Activated naive CD8-positive, alpha-beta T cell treated with anti-CD3 and anti-CD28 coated beads for 36 hours (primary cell): ENCODE measurements around the gene TRIM64. TPM values are rescaled to one million over a fixed set of nuclear protein-coding genes. Genes with fewer than 3 reads are reported as not detected.
"Not testable (repeated sequence)": the region's sequence is repeated elsewhere in the genome, so short reads cannot be mapped to it uniquely, and the experiment has no call there.

Source experiments
- DNase-seq: peaks from one replicate; pipeline ENCODE4 v3.0.0; 2021
- H3K27ac Mint-ChIP-seq: one replicate; pipeline ENCODE4 v1.8.0; 2022; ENCODE audit warnings: mild to moderate bottlenecking, moderate library complexity, mixed read lengths
- H3K27me3 Mint-ChIP-seq: one replicate; pipeline ENCODE4 v1.8.0; 2022; ENCODE audit warnings: mild to moderate bottlenecking, mixed read lengths
- H3K36me3 Mint-ChIP-seq: one replicate; pipeline ENCODE4 v1.8.0; 2021; ENCODE audit warnings: mild to moderate bottlenecking, mixed read lengths
- H3K4me1 Mint-ChIP-seq: one replicate; pipeline ENCODE4 v1.8.0; 2021; ENCODE audit warnings: mixed read lengths
- H3K4me3 Mint-ChIP-seq: one replicate; pipeline ENCODE4 v1.8.0; 2022; ENCODE audit warnings: mild to moderate bottlenecking, moderate library complexity, mixed read lengths
- H3K9me3 Mint-ChIP-seq: one replicate; pipeline ENCODE4 v1.8.0; 2022; ENCODE audit warnings: mixed read lengths
- total RNA-seq, 2 experiments: library from RNA; stranded (reverse); gene quantifications; one replicate each; pipeline ENCODE4 v1.2.3, GENCODE V29; 2021

TRIM64 gene
- total RNA-seq: not detected

GRCh38 chr11:89965737-89966136, at the start of gene TRIM64:
Gene TRIM64 (plus strand): TSS chr11:89966037. CDS start chr11:89968504, 2,467 bp downstream.
- H3K4me1 Mint-ChIP-seq: not testable (repeated sequence)

GRCh38 chr11:89922195-89922660, 43.6 kb upstream of the TRIM64 start, which contains the start of gene TRIM49D1:
Gene TRIM49D1 (minus strand): TSS chr11:89922245. CDS start chr11:89917710, 4,535 bp downstream.
- Mint-ChIP-seq H3K27me3 (no peaks in the 10 kb centered on the region), H3K9me3 (no peaks in the 10 kb centered on the region), H3K4me3 (no peak within 1 kb of the TSS), H3K4me1 (no peaks in the 10 kb centered on the region), H3K27ac (no peak within 1 kb of the TSS), H3K36me3 (no peaks in the 10 kb centered on the region)
- DNase-seq: no peak

More at GRCh38 chr11:89965737-89966136, at the start of gene TRIM64:
- H3K4me3 Mint-ChIP-seq, H3K27ac Mint-ChIP-seq, H3K36me3 Mint-ChIP-seq, H3K9me3 Mint-ChIP-seq, H3K27me3 Mint-ChIP-seq, DNase-seq: not testable (repeated sequence)

- H3K9me3 Mint-ChIP-seq, H3K27me3 Mint-ChIP-seq, H3K36me3 Mint-ChIP-seq, H3K4me3 Mint-ChIP-seq, H3K27ac Mint-ChIP-seq, H3K4me1 Mint-ChIP-seq, DNase-seq: not testable (repeated sequence)
These were observed 42.1 kb upstream of the TRIM64 start, which contains the start of gene TRIM49D2 for GRCh38 chr11:89923764-89924163. Gene TRIM49D2 (plus strand): TSS chr11:89924064. CDS start chr11:89926762, 2,698 bp downstream.

DNA sequence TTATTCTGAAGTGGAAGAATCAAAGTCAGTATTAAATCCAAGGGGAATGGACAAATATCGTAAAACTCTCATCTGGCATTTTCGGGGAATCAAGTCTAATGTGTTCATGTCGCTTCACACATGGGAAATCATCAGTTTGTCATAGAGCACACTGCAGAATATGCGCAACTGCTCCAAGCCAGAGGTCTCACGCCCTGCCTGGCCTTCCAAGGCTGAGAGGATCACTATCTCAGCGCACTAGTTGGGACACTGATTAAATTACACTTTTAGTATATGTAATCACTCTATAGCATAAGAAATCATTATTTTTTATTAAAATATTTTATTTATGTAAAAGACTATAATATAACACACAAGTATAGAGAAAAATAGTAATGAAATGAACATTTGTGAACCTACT, 5.0 kb upstream of the TRIM64 start:
- not testable (repeated sequence) for H3K27ac Mint-ChIP-seq, H3K9me3 Mint-ChIP-seq, H3K4me1 Mint-ChIP-seq, H3K4me3 Mint-ChIP-seq, DNase-seq, H3K36me3 Mint-ChIP-seq, H3K27me3 Mint-ChIP-seq

Other genes with a start within 250 kb of the TRIM64 start
- gene TRIM49, start 157.5 kb upstream of the TRIM64 start, total RNA-seq: not detected
- gene TRIM64B, start 87.5 kb upstream of the TRIM64 start, total RNA-seq: not detected
- not detected for gene TRIM49D1, start 43.8 kb upstream of the TRIM64 start, total RNA-seq
- gene TRIM49D2, start 42.0 kb upstream of the TRIM64 start, total RNA-seq: not detected
- not detected for gene TRIM49C, start 65.1 kb downstream of the TRIM64 start, total RNA-seq
- gene UBTFL1, start 119.9 kb downstream of the TRIM64 start, total RNA-seq: not detected
- gene NAALAD2, start 168.6 kb downstream of the TRIM64 start, total RNA-seq: not detected